GM21423 (cell line): ENCODE measurements around the gene FAM117A.
"Not testable (repeated sequence)": the region's sequence is repeated elsewhere in the genome, so short reads cannot be mapped to it uniquely, and the experiment has no call there.

ENCODE experiments used
- ATAC-seq: cut with Tn5 transposase; IDR thresholded peaks from one replicate; pipeline ENCODE4 v1.9.1; 2021; ENCODE audit warnings: mild to moderate bottlenecking, moderate library complexity; ENCODE audit not compliant: unreplicated experiment

Gene FAM117A

GRCh38 chr17:49764559-49765180 is 739 bp upstream of the FAM117A start:
- no peak for ATAC-seq

GRCh38 chr17:49762151-49762941 is 1.6 kb downstream of the FAM117A start:
- ATAC-seq: no peak

- no peak for ATAC-seq
Measured at GRCh38 chr17:49760932-49761558, 2.9 kb downstream of the FAM117A start.

- ATAC-seq: no peak
Measured at GRCh38 chr17:49760296-49760695, 3.6 kb downstream of the FAM117A start.

GRCh38 chr17:49759203-49759602 is 4.7 kb downstream of the FAM117A start:
- ATAC-seq: no peak

- not testable (repeated sequence) for ATAC-seq
Measured at GRCh38 chr17:49758464-49759010, 5.4 kb downstream of the FAM117A start.

- ATAC-seq: no peak
Measured at GRCh38 chr17:49757151-49757777, 6.7 kb downstream of the FAM117A start.

- no peak for ATAC-seq
Measured at GRCh38 chr17:49756323-49757150, 7.4 kb downstream of the FAM117A start.

- ATAC-seq: no peak
Measured at GRCh38 chr17:49755663-49756283, 8.2 kb downstream of the FAM117A start.

GRCh38 chr17:49753959-49754391 is 10.0 kb downstream of the FAM117A start:
- ATAC-seq: no peak

- no peak for ATAC-seq
Measured at GRCh38 chr17:49752508-49752907, 11.4 kb downstream of the FAM117A start.

- no peak for ATAC-seq
Measured at GRCh38 chr17:49749730-49750129, 14.2 kb downstream of the FAM117A start.

- peak; percentile 76 for ATAC-seq
Measured at GRCh38 chr17:49748791-49749190, 15.1 kb downstream of the FAM117A start.

- no peak for ATAC-seq
Measured at GRCh38 chr17:49748223-49748622, 15.7 kb downstream of the FAM117A start.

GRCh38 chr17:49747632-49748031 is 16.3 kb downstream of the FAM117A start:
- ATAC-seq: no peak

- peak; percentile 48 for ATAC-seq
Measured at GRCh38 chr17:49746791-49747490, 17.0 kb downstream of the FAM117A start.

- no peak for ATAC-seq
Measured at GRCh38 chr17:49745175-49746139, 18.5 kb downstream of the FAM117A start.

- ATAC-seq: no peak
Measured at GRCh38 chr17:49742166-49742638, 21.7 kb downstream of the FAM117A start.
